ENCODE measurements around the gene PHLPP1.

PHLPP1 gene

GRCh38 chr18:62715436-62715758 lies at the start of gene PHLPP1 (continued):
- no peak for TF ChIP-seq ZBTB10 (tag by site-specific recombination; IDR thresholded peaks at IDR 0.05)
- no peak for TF ChIP-seq ZNF112 (tag by site-specific recombination; IDR thresholded peaks at IDR 0.05)
- TF ChIP-seq ZBTB21 (tag by site-specific recombination; IDR thresholded peaks at IDR 0.05) = no peak
- no peak for TF ChIP-seq ZNF202 (tag by site-specific recombination; IDR thresholded peaks at IDR 0.05; ENCODE audit: borderline replicate concordance)
- TF ChIP-seq KLF9 (tag by site-specific recombination; IDR thresholded peaks at IDR 0.05; ENCODE audit: low read depth) = peak; percentile 59
- no peak for TF ChIP-seq ZNF645 (tag by site-specific recombination; IDR thresholded peaks at IDR 0.05)
- peak; percentile 6; the same call in 1 of the 2 replicates for TF ChIP-seq ZBTB11 (tag by site-specific recombination; conservative IDR thresholded peaks at IDR 0.05; ENCODE audit: low read depth)
- TF ChIP-seq KLF1 (tag by site-specific recombination; IDR thresholded peaks at IDR 0.05) = no peak; the same call in 1 of the 2 replicates

- Histone ChIP-seq H3K4me1 (ENCODE audit: control insufficient read depth, insufficient read depth, low read length) (no peaks in the 10 kb centered on the region), H3K4me3 (ENCODE audit: low read depth, low read length) (no peak overlapping the region), H3K9me3 (ENCODE audit: control insufficient read depth, insufficient read depth, low read depth, low read length) (no peaks in the 10 kb centered on the region; the same call in 1 of the 2 replicates), H3K36me3 (ENCODE audit: control insufficient read depth in 2 of 2, insufficient read depth in 1 of 2, low read length in 2 of 2) (no peaks in the 10 kb centered on the region), H3K27ac (ENCODE audit: extremely low read depth, low read depth, low read length) (no peak overlapping the region)
- POLR2A ChIA-PET = no interaction called here
- TF ChIP-seq ZNF660 (tag by site-specific recombination; IDR thresholded peaks at IDR 0.05) (no peak), ZEB2 (tag by site-specific recombination; IDR thresholded peaks at IDR 0.05) (no peak), PBX3 (CRISPR knock-in tag; IDR thresholded peaks at IDR 0.05) (no peak), BCL6B (tag by site-specific recombination; IDR thresholded peaks at IDR 0.05) (no peak), ATF2 (tag by site-specific recombination; IDR thresholded peaks at IDR 0.05; ENCODE audit: low read depth) (no peak), ZNF138 (tag by site-specific recombination; IDR thresholded peaks at IDR 0.05; ENCODE audit: borderline replicate concordance) (no peak), ZNF785 (tag by site-specific recombination; IDR thresholded peaks at IDR 0.05) (no peak), BCL11B (tag by site-specific recombination; IDR thresholded peaks at IDR 0.05; ENCODE audit: low read depth) (no peak), KLF7 (tag by site-specific recombination; IDR thresholded peaks at IDR 0.05; ENCODE audit: borderline replicate concordance) (no peak), ZNF341 (tag by site-specific recombination; IDR thresholded peaks at IDR 0.05; ENCODE audit: low read depth) (no peak)
- CTCF ChIA-PET = no interaction called here
Measured at GRCh38 chr18:62669225-62669624, 46.1 kb upstream of the PHLPP1 start.
